ENCODE data around the gene NKIRAS2.
A peak's percentile ranks its signal among the peaks of the same experiment; 100 is the strongest.
"Not testable (repeated sequence)": the region's sequence is repeated elsewhere in the genome, so short reads cannot be mapped to it uniquely, and the experiment has no call there.

The NKIRAS2 gene

DNA sequence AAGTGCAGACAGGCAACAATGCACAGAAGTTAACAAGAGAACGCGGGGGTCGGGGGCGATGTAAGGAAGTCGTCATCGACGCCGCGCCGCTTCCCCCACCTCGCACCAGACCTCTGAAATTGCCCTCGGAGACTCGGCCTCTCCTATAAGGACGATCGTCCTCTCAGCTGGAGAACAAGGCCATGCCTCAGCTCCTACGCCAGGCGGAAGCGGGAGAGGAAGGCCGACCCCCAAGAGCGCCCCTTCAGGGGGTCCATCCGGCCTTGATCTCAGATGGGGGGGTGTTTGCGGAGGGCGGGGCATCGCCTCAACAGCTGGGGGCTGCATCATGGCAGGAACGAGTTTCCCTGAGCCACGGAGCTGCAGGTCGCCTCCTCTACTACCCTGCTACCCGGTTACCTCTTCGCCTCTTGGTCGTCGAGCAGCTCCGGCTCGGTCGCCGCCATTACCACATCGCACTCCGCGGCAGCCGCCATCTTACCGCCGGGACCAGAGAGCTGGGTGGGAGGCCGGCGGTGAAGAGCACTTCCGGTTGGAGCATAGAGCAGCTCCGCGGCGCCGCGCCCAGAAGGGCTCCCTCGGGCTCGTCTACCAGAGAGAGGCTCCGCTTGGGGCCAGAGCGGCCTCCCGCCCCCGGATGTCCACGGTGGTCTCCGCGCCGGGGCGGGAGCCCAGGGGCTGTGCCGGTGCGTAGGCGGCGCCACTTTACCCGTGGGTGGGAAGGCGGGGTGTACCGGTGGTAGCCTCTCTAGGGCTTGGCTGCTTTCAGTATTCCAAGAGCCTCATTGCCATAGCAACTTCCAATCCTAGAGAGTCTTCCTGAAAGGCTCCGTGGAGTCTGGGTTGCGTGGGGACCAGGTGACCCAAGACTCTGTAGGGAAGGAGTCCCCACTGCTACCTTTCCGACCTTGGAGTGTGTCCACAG is 2.7 kb upstream of the NKIRAS2 start, which contains the start of gene DNAJC7:
Gene DNAJC7 (minus strand): TSS at position 499 of the 925 bp plus-strand sequence. CDS start 23 bp downstream, at position 476.
- Histone ChIP-seq H3K4me1 (peaks cover 41 to 74% (median 62%) of the 10 kb centered on the region in 10 experiments), H3K9ac (peak within 1 kb of the TSS; percentile 93 to 100 (median 97)), H3K36me3 (peaks cover 13 to 48% (median 38%) of the 10 kb centered on the region in 11 experiments), H3K4me2 (peak within 1 kb of the TSS; percentile 81 to 98 (median 89)), H4K20me1 (peaks cover 9 to 30% (median 30%) of the 10 kb centered on the region in 11 experiments; a peak in 19 of 22 replicates), H3K4me3 (peak within 1 kb of the TSS; percentile 79 to 98 (median 90)), H3K27ac (peak within 1 kb of the TSS; percentile 94 to 100 (median 97)), H3K9me3 (replicated peaks in 1 of 11) (no peaks in the 10 kb centered on the region), H3K27me3 (no peaks in the 10 kb centered on the region)
- TF ChIP-seq Cebpa-rat (IDR thresholded peaks at IDR 0.05): no peak

DNA sequence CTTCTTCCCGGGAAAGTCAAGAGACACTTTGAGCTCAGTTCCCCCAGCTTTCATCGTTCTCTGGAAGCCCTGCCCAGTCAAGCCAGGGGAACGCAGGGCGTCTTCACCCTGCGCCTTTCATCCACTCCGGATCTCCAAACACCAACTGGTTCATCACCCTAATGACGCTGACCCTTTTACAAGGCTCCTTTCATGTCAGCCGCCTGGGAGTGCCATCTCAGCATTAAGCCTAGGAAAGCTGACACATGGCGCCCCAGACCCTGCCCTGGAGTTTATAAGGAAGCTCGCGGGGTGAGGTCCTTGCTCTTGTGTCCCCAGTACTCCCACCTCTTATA is 2.1 kb upstream of the NKIRAS2 start:
- H3K4me1 ChIP-seq: peaks cover 41 to 74% (median 59%) of the 10 kb centered on the region in 10 experiments
- H3K4me3 ChIP-seq: peak overlapping the region; percentile 79 to 98 (median 90)
- H4K20me1 ChIP-seq: peaks cover 7 to 24% (median 23%) of the 10 kb centered on the region in 11 experiments; a peak in 19 of 22 replicates
- no peaks in the 10 kb centered on the region for H3K9me3 ChIP-seq (replicated peaks in 1 of 11)
- H3K36me3 ChIP-seq: peaks cover 19 to 48% (median 38%) of the 10 kb centered on the region in 11 experiments
- H3K9ac ChIP-seq: peak overlapping the region; percentile 93 to 100 (median 97)
- no peaks in the 10 kb centered on the region for H3K27me3 ChIP-seq
- TF ChIP-seq Cebpa-rat (IDR thresholded peaks at IDR 0.05): no peak
- peak overlapping the region; percentile 94 to 100 (median 97) for H3K27ac ChIP-seq
- H3K4me2 ChIP-seq: peak overlapping the region; percentile 81 to 98 (median 88)

DNA sequence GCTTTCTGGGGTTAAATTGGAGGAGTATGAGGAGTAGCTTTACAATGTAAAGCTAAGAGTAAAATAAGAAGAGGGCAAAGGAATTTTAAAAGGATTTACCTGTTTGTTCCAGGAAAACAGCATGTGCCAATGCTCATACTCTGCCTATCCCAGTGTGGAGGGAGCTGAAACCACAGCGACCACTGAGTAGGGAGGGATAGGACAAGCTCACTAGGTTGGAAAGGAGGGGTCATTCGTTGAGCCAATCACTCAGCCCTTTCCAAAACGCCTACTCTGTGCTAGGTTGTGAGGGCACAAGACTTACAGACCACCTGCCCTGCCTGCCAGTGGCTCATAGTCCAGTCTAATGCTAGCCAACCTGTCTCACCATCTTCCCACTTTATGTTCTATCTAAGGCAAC is 1.6 kb upstream of the NKIRAS2 start:
- peak overlapping the region; percentile 81 to 98 (median 88) for H3K4me2 ChIP-seq
- H3K27me3 ChIP-seq: no peaks in the 10 kb centered on the region
- no peak for TF ChIP-seq Cebpa-rat (IDR thresholded peaks at IDR 0.05)
- peaks cover 24 to 48% (median 38%) of the 10 kb centered on the region in 11 experiments for H3K36me3 ChIP-seq
- peak overlapping the region in 9 of 11 experiments; percentile 94 to 100 (median 98); a peak in 15 of 22 replicates for H3K27ac ChIP-seq
- H3K4me1 ChIP-seq: peaks cover 41 to 74% (median 57%) of the 10 kb centered on the region in 10 experiments
- peak overlapping the region; percentile 79 to 98 (median 90); a peak in 19 of 20 replicates for H3K4me3 ChIP-seq
- H3K9ac ChIP-seq: peak overlapping the region in 3 of 11 experiments; percentile 96 to 99 (median 99); a peak in 5 of 22 replicates
- H4K20me1 ChIP-seq: peaks cover 2 to 19% (median 18%) of the 10 kb centered on the region in 11 experiments; a peak in 19 of 22 replicates
- H3K9me3 ChIP-seq (replicated peaks in 1 of 11): no peaks in the 10 kb centered on the region

DNA sequence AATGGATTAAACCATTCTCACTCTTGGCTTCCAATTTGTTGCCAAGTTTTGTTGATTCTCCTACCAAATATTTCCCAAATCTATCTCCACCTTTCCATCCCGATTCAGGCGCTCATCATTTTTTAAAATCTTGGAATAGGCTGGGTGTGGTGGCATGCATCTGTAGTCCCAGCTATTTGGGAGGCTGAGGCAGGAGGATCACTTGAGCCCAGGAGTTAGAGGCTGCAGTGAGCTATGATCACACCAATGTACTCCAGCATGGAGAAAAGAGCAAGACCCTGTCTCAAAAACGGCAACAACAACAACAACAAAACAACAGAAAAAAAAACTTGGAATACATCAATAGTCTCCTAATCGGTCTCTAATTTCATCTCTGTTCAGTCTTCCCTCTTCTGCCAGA is 902 bp upstream of the NKIRAS2 start:
- Histone ChIP-seq H3K9me3 (replicated peaks in 1 of 11) (no peaks in the 10 kb centered on the region), H3K9ac (no peak overlapping the region), H3K27ac (no peak overlapping the region), H3K4me1 (peaks cover 42 to 74% (median 58%) of the 10 kb centered on the region in 10 experiments), H3K4me2 (0 out of 22 replicates have a peak overlapping the region, but pooled peaks of 1 of the 11 experiments have one; percentile 25), H3K4me3 (no peak overlapping the region), H4K20me1 (peaks cover 0 to 13% (median 12%) of the 10 kb centered on the region in 11 experiments; a peak in 14 of 22 replicates), H3K36me3 (peaks cover 29 to 48% (median 39%) of the 10 kb centered on the region in 11 experiments), H3K27me3 (no peaks in the 10 kb centered on the region)
- TF ChIP-seq Cebpa-rat (IDR thresholded peaks at IDR 0.05): no peak

DNA sequence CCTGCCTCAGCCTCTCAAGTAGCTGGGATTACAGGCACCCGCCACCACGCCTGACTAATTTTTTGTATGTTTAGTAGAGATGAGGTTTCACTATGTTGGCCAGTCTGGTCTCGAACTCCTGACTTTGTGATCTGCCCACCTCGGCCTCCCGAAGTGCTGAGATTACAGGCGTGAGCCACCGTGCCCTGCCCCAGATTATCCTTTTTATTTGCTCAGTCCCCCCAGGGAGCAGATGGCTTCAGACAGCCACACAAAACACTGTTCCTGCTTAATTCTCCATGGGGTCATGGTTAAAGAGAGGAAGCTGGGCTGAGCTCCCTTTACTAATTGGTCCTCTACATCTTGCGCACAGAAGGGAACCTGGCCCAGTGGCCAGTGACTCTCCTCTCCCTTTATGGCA is 955 bp downstream of the NKIRAS2 start:
- H3K27ac ChIP-seq: peak overlapping the region; percentile 85 to 92 (median 88); a peak in 21 of 22 replicates

DNA sequence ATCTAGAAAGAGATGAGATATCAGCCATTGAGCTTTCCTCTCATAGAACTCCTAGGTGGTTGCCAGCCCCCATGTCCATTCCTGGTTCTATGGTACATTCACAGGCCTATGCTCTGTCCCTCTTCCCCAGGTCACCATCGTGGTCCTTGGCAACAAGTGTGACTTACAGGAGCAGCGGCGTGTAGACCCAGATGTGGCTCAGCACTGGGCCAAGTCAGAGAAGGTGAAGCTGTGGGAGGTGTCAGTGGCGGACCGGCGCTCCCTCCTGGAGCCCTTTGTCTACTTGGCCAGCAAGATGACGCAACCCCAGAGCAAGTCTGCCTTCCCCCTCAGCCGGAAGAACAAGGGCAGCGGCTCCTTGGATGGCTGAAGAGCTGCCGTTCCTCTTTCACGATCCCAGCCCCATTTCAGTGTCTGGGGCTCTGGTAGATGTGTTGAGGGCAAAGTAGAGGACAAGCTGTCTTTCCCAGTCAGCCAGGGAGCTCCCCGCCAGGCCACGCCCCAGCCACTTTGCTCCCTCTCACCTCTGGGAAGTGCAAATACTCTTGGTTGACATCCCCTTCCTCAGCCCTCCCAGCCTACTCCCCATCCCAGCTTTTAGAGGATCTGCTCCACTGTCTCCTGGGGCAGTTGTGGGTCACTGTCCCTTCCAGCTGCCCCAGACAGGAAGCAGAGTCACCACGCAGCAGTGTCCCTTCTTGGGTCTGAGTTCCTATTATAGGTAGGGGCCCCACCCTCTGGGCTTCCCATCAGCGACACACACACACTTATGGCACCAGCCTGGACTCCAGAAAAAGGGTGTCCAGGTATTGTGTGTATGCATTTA is 3.8 kb downstream of the NKIRAS2 start:
- Histone ChIP-seq H4K20me1 (no peaks in the 10 kb centered on the region; a peak in 1 of 22 replicates), H3K36me3 (peaks cover 26 to 44% (median 35%) of the 10 kb centered on the region in 11 experiments), H3K4me1 (peaks cover 25 to 71% (median 42%) of the 10 kb centered on the region in 10 experiments), H3K9ac (peak overlapping the region; percentile 10 to 69 (median 61); a peak in 19 of 22 replicates), H3K4me3 (peak overlapping the region in 4 of 10 experiments; percentile 5 to 36 (median 23); a peak in 6 of 20 replicates), H3K27me3 (no peaks in the 10 kb centered on the region), H3K27ac (peak overlapping the region; percentile 59 to 84 (median 79)), H3K9me3 (replicated peaks in 1 of 11) (no peaks in the 10 kb centered on the region), H3K4me2 (peak overlapping the region; percentile 46 to 98 (median 76); a peak in 21 of 22 replicates)
- TF ChIP-seq Cebpa-rat (IDR thresholded peaks at IDR 0.05): peak in 6 of 11 experiments; percentile 37 to 82 (median 60); a peak in 8 of 22 replicates

More for the DNA sequence above, 955 bp downstream of the NKIRAS2 start:
- not testable (repeated sequence) for H3K27me3 ChIP-seq; H4K20me1 ChIP-seq; H3K9me3 ChIP-seq (replicated peaks in 1 of 11)
- Histone ChIP-seq H3K4me1 (peaks cover 40 to 74% (median 56%) of the 10 kb centered on the region in 10 experiments), H3K36me3 (peaks cover 26 to 42% (median 35%) of the 10 kb centered on the region in 11 experiments), H3K4me2 (peak overlapping the region; percentile 75 to 98 (median 91)), H3K9ac (peak overlapping the region; percentile 91 to 96 (median 93)), H3K4me3 (peak overlapping the region; percentile 78 to 98 (median 90))

DNA sequence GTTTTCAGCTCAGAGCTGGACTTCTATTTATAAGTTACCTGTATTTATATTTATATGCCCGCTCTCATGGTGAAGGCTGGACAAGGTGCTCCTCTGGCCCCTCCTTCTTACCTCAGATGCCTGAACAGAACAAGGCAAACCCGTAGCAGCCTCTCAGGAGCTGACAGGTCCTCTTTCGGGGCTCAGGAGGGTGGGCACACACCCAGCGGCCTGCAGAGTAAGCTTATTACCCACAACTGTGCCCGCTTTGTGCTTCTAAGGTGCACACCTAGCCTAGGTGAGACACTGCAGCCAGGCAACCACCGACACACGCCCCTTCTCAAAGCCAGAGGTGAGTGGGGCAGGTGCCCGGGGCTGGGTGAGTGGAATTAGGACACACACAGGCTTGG is 5.3 kb downstream of the NKIRAS2 start:
- H3K4me1 ChIP-seq: peaks cover 25 to 66% (median 42%) of the 10 kb centered on the region in 10 experiments
- H3K4me3 ChIP-seq: 0 out of 20 replicates have a peak overlapping the region, but pooled peaks of 1 of the 10 experiments have one; percentile 1
- no peaks in the 10 kb centered on the region for H3K27me3 ChIP-seq
- peaks cover 26 to 44% (median 35%) of the 10 kb centered on the region in 11 experiments for H3K36me3 ChIP-seq
- H3K4me2 ChIP-seq: peak overlapping the region; percentile 46 to 98 (median 76)
- no peaks in the 10 kb centered on the region for H3K9me3 ChIP-seq (replicated peaks in 1 of 11)
- TF ChIP-seq Cebpa-rat (IDR thresholded peaks at IDR 0.05): no peak
- H3K27ac ChIP-seq: peak overlapping the region in 10 of 11 experiments; percentile 59 to 84 (median 79); a peak in 18 of 22 replicates
- peak overlapping the region in 8 of 11 experiments; percentile 9 to 69 (median 60); a peak in 10 of 22 replicates for H3K9ac ChIP-seq
- no peaks in the 10 kb centered on the region; a peak in 1 of 22 replicates for H4K20me1 ChIP-seq

GRCh38 chr17:42025936-42026335 is 6.0 kb downstream of the NKIRAS2 start:
- H4K20me1 ChIP-seq: no peaks in the 10 kb centered on the region; a peak in 1 of 22 replicates
- peak overlapping the region in 1 of 11 experiments; percentile 50; a peak in 2 of 22 replicates for H3K9ac ChIP-seq
- no peak overlapping the region for H3K4me3 ChIP-seq
- no peaks in the 10 kb centered on the region for H3K9me3 ChIP-seq (replicated peaks in 1 of 11)
- no peaks in the 10 kb centered on the region for H3K27me3 ChIP-seq
- 0 out of 22 replicates have a peak overlapping the region, but pooled peaks of 1 of the 11 experiments have one; percentile 13 for H3K27ac ChIP-seq
- no peak for TF ChIP-seq Cebpa-rat (IDR thresholded peaks at IDR 0.05)
- peaks cover 19 to 62% (median 38%) of the 10 kb centered on the region in 10 experiments for H3K4me1 ChIP-seq
- H3K4me2 ChIP-seq: peak overlapping the region in 3 of 11 experiments; percentile 91 to 98 (median 94); a peak in 6 of 22 replicates
- H3K36me3 ChIP-seq: peaks cover 26 to 44% (median 35%) of the 10 kb centered on the region in 11 experiments
